ENCODE measurements around the gene IHH. TPM values are rescaled to one million over a fixed set of nuclear protein-coding genes. Genes with fewer than 3 reads are reported as not detected.

IHH gene
- total RNA-seq, 1 donor from 2014 or later = under 0.01 TPM

DNA sequence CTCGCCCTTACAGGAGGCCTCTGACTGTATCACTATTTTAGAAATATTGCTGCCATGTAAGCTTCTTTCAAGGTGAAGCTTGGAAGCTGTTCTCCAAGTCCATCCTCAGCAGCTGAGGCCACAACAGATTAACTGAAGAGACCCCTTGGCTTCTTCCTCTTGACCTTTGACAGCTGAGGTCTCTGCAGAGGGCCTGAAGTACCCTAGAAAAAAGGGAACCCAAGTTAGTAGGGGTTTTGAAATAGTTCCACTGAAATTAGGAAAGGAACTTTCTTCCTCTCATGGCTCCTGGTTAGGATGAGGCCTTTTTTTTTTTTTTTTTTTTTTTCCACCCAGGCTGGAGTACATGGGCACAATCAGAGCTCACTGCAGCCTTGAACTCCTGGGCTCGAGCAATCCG is 15.5 kb upstream of the IHH start:
- DNase-seq (ENCODE audit: low read depth, low spot score) = no peak

DNA sequence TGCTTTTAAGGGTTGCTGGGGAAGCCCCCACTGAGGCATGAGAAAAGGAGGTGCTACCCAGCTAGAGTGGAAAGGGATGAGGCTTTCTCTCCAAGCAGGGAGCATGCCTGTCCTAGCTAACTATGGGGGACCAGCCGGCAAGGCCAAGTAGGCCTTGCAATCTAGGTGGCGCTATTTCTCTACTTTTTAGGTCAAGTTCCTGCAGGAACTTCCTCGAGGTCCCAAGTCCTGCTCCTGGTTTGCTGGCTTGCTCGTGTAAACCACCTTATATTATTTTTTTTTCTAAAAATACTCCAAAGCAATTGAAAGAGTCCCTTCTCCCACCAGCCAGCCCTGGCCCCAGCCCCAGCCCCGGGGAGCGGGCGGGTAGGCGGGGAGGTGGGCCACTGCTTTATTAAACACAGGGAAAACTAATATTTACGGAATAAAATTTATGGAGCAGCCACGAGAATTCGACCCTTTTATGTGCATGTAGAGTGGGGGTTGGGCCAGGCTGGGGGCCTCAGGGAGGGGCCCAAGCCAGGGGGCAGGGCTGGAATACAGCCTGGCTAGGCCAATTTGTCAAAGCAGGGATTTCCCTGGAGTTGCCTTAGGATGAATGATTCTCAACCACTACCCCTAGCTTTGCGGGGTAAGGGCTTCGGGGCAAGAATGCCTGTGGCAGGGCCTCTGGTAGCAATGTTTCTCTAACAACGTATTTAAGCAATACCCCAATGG is 12.8 kb upstream of the IHH start:
- no peak for DNase-seq (ENCODE audit: low read depth, low spot score)

DNA sequence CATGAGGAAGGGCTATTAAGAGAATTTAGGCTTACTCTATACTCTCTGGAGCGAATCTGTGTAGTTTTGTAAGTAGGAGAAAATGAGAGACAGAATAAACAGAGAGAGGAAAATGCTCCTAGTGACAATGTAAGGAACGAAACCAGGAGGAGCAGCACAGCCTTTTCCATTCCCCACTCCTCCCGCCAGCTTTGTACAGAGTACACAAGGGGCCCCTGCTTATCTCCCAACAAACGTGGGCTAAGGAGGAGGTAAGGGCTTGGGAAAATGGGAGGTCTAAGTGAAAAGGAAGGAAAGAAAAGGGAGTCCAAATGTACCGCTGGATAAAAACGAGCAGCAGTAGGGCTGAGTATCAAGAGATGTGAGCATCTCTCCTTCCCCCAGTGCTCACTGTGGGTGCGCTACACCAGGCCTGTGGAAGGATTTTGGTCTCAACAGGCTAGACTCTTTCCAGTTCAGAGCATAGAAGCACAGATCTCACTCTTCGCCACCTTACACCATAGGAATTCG is 12.1 kb upstream of the IHH start:
- DNase-seq (ENCODE audit: low read depth, low spot score) = no peak

DNA sequence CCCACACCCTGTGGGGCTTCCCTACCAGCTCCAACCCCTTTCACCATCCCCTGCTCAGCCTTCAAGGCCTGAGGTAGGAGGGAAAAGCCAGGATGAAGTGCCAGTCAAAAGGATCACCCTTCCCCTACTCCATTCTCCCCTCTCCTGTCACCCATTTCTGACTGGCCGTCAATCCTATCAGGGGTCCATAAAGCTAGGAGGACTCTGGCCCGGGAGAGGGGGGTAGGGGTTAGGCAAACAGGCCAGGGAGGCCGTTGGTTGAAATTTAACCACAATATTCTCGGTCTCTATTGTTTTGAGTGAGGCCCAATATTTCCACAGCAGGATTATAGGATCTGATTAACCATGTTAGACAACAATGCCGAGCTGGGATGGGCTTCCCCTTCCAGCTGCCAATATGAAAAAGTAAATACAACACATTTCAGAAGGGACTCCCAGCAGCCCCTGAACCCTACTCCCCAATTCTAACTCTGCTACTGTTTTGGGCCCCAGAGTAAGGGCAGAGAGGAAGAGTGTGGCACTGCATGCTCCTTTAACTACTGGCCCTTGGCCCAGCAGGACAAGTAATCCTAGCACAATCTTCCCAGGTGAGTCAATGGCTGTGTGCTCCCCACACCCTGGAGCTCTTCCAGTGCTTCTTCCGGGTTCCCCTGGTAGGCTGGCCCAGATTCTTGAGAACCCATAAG is 10.6 kb upstream of the IHH start:
- no peak for DNase-seq (ENCODE audit: low read depth, low spot score)

DNA sequence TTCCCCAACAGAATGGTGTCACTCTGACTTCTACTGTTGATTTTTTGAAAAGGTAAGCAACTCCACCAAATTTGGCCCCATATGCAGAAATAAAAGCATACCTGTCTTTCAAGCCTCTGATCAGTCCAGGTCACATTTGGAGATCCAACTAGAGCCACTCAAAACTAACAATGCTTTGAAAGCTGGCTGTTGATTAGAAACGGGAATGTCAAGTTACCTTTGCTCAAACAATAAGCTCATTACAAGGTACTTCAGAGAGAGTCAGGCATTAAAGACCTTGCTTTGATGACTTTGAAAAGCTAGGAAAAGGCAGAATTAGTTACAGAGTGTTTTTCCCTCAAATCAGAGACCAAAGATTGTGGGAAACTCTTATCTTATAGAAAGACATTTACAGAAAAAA is 4.8 kb upstream of the IHH start:
- no peak for DNase-seq (ENCODE audit: low read depth, low spot score)

DNA sequence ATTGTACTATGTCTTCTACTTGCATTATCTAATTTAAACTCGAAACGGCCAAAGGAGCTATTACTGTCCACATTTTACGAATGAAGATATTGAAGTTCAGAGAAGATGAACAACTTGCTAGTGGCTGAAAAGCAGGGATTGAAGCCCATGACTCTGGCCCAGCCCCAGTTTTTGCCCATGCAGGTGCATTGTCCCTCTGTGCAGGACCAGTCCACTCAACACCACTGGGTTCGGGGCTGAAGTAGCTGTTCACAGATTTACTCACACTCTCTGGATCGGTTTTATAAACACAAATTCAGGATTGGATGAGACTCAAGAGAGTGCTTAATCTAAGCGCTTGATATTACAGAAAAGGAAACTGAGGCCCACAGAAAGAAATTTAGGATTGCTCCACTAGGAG is 1.4 kb upstream of the IHH start:
- no peak for DNase-seq (ENCODE audit: low read depth, low spot score)

DNA sequence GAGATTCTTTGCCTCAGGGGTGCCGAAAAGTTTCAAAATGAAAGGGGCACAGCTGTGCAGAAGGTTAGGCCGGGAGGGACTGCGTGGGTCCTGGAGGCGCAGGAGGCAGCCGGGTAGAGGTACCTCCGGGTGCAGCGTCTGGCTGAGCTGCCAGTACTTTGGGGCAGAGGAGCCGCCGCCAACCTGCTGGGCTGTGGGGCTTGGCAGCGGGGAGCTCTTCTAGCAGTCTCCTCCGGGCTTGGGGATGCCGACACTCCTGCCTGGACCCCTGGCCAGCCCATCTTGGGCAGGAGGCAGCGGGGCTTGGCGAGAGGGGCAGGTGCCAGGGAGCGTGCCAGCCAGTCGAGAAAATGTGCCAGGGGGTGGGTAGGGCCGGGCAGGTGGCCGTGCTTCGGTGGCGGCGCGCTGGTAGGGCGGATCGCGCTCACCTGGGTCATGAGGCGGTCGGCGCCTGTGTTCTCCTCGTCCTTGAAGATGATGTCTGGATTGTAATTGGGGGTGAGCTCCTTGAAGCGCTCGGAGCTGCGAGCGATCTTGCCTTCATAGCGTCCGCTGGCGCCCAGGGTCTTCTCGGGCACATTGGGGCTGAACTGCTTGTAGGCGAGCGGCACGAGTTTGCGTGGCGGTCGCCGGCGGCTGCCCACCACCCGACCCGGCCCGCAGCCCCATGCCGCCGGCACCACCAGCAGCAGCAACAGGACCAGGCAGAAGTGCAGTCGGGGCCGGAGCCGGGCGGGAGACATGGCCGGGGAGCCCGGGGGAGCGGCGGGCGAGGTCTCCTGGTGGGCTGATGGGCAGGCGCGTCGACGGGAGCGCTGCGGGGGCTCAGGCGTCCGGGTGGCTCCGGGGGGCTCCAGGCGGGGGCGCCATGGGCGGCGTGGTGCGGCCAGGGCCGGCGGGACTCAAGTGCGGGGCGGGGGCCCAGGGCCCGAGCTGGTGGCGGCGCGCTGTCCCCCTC is 717 bp downstream of the IHH start:
- DNase-seq (ENCODE audit: low read depth, low spot score) = no peak

DNA sequence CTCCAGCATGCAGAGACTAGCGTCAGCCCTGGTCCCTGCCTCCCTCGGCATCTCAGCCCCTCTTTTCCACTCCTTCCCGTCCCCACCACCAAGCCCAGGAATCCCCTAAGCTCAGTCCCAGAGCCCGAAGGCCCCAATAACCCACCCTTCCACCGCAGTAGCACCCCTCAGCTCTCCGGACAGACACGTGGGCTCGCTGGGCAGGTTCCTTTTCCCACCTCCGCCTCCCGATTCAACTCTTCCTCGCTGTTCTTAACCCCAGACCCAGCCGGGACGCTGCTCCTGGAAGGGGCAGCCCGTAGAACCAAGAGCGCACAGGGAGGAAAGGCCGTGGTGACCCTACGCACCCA is 1.4 kb downstream of the IHH start:
- DNase-seq (ENCODE audit: low read depth, low spot score) = no peak

DNA sequence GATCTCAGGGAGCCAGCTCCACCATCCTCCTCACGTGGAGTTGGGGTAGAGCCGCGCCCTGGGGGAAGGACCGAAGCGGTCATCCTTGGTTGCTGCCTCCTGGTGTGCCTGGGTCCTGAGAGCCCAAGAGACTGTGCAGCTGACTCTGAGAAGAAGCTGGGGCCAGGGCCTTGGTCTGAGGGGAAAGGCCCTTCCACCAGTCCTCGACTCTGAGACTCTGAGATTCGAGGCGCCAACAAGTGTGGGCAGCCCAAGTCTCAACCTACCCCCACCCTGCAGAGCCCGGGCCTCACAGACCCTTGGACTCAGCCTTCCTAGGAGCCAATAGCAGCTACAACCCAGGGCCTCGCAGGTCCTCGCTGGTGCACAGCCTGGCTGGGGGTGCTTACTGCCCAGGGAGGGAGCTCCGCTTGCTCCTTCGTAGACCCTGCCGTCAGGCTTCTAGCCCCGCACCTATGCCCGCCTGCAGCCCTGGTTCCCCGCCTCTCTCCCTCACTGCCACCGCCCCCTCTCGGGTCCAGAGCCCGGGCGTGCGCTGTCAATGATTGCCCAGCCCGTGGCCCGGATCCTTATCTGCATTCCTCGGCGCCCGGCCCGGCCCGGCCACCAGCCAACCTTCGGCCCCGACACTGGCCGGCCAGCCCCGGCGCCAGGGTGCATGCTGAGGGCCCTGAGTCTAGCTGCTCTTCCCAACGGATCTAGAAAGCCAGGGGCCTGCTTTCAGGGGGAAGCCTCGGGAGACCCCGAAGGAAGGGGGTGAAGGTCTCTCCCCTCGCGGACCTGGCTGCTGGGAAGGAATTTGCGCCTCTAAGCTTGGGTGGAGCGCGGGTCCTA is 2.0 kb downstream of the IHH start:
- DNase-seq (ENCODE audit: low read depth, low spot score) = no peak

DNA sequence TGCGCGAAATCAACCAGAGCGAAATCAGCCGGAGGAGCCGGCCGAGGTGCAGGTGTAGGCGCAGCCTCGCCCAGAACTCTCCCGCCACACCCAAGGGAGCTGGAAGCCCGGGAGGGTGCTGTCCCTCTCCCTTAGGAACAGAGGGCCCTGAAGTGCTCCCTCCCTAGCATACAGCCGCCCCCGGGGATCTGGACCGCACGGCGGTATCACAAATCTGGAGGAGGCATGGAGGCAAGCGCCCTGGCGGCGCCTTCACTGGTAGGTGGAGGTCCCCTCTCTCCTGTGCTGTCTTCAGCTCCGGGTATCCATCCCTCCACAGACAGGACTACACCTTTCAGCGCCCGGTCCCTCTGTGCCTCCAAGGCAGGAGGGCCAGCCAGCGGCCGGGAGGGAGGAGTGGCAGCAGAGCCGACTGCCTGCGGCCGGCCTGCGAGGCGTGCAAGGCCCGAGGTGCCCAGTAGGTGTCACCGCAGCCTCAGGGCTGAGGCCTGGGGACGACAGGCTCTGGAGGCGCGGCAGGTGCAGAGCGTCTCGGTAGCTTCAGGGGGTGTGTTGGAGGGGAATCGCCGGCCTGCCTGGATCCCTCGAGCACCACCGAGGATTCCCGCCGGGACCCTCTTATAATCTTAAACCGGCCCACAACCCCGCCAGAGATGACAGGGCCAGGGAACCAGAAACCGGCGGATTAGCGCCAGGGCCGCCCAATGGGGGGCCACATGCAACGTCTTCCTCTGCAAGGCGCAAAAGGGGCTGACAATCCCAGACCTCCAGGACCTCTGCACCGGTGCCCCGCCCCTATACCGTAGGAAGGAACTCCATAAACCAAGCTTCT is 2.8 kb downstream of the IHH start:
- peak; percentile 17 for DNase-seq (ENCODE audit: low read depth, low spot score)

DNA sequence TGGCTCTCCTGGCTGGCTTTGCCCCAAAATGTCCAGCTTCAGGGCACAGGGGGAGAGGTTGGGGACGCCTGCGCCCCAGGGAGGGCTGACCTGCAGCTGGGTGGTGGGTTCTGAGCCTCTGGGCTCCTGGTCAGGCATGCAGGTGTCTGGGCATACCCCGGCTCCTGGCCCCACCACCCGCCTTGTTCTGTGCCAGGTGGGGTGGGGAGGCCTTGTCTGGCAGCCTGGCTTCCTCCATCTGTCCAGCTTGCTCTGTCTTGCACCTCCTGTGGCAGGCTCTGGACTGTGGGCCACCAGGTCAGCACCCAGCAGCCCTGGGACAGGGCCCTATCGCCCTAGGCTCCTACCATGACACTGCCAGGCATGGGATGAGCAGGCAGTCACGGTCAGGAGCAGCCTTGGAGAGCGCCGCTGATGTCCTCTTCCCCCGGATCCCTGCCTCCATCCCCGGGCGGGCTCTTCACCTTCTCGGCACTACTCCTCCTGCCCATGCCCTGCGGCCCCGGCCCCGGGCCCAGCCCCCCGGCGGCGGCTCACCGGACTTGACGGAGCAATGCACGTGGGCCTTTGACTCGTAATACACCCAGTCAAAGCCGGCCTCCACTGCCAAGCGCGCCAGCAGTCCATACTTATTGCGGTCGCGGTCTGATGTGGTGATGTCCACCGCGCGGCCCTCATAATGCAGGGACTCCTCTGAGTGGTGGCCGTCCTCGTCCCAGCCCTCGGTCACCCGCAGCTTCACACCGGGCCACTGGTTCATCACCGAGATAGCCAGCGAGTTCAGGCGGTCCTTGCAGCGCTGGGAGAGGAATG is 3.6 kb downstream of the IHH start:
- DNase-seq (ENCODE audit: low read depth, low spot score) = no peak

DNA sequence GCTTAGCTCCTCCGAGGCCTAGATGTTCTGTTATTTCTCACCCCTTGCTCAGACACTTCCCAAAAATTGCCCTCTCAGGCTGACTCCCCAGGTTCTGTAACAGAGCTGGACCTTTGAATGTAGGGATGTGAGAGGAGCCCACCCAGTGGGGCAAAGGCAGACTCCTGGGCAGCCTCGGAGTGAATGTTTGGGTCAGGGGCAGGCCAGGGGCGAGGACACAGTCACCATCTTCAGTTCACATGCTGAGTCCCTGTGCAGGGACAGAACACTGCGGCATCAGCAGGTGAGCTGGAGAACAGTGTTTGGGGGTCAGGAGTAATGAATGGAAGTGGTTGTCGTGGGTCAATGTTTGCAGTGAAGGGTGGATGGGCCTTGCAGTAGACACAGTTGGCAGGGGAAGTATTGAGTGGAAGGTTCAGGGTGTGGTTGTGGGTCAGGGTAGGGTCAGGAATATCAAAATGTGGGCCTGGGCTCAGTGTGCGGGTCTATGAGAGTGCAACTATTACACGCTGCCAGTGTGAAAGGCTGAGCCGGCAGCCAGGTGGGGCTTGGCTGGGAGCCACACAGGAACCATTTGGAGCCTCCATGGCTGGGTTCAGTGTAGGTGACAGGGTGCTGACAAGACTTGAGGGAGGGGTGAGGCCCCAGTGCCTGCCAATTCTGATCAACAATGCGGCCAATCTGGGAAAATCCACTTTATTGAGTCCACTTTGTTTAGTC is 4.4 kb downstream of the IHH start:
- no peak for DNase-seq (ENCODE audit: low read depth, low spot score)

DNA sequence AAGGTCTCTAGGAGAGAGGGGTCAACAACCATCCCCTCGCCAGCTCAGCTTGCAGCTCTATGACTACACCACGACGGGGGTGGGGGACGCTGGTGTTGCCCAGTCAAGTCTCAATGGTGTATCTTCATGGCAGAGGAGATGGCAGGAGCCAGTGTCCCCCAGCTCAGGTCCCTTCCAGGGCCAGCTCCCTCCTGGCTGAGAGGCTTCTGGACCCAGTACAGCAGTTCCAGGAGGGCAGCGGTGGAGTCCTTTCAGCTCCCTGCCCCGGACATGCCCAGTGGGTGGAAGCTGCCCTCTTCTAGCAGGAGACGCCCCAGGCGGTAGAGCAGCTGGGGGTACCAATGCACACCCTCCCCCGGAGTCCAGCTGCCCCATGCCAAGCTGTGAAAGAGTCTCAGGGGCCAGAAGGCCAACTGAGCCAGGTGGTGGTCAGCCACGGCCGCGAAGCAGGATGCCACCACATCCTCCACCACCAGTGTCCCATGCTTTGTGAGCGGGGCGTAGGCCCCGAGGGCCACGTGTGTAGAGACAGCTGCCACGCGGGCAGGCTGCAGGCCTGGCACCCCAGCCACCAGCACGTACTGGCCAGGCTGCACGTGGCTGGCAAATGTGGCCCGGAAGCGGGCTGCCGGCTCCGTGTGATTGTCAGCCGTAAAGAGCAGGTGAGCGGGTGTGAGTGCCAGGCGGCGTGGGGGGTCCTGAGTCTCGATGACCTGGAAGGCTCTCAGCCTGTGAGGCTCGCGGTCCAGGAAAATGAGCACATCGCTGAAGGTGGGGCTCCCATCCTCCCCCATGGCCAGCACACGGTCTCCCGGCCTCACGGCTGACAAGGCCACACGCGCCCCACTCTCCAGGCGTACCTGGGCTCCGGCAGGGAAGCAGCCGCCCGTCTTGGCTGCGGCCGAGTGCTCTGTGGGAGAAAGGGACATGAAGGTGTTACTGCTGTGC is 5.5 kb downstream of the IHH start:
- DNase-seq (ENCODE audit: low read depth, low spot score) = no peak

DNA sequence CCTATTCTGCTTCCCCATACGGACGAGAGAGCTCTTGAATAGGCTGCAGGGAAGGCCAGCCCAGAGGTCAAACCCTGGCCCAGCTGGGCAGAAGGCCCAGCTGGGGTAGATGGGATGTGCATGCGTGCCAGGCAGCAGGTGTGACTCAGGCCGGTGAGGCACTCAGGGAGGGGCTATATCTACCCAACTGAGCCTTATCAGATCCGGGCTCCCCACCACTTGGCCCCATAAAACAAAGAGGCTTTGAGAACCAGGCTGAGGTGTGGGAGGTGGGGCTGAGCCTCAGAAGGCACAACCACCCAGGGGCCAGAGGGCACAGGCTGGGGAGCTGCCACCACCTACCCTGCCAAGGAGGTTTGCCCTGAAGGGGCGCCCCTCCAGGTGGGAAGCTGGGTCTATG is 11.4 kb downstream of the IHH start:
- no peak for DNase-seq (ENCODE audit: low read depth, low spot score)

DNA sequence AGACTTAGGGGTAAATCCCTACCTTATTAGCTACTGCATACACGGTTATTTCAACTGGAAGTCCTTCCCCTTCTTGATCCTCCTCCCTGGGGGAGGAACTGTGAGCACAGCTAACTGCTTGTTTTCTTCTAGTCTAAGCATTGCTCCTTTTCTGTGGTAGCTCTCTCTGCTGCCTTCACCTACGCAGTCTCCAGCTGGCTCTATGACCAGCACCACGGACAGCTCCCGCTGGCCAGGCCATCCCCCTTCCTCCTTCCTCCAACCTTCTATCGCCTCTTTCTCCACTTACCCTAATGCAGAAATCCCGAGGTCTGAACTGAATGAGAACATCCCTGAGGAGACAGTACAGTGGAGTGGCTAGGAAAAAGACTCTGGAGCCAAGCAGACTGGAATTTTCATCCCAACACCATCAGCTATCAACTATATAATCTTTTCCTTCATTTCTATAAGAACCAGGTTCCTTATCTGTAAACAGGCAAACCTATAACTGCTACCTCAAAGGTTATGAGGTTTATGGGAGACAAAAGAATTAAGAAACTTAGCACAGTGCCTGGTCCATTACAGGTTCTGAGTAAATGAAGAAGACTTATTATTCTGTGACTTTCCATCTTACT is 14.7 kb downstream of the IHH start:
- no peak for DNase-seq (ENCODE audit: low read depth, low spot score)

DNA sequence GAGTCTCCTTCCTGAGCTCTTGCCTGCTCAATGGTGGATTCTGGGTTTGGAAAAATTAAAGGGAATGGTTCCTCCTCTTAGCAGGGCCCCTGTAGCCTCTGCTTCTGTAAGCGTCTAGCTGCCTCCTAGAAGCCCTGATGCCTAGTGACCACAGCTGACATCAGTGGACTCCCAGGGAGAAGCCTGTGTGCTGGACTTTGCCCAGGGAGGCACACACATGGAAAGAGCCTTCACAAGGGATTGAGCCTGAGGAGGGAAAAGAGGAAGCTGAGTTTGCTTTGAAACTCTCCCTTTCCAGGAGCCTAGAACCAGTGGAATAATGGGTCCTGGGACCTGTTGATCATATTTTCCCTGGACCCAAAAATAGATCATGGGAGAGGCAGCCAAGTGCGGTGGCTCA is 18.0 kb downstream of the IHH start:
- no peak for DNase-seq (ENCODE audit: low read depth, low spot score)

DNA sequence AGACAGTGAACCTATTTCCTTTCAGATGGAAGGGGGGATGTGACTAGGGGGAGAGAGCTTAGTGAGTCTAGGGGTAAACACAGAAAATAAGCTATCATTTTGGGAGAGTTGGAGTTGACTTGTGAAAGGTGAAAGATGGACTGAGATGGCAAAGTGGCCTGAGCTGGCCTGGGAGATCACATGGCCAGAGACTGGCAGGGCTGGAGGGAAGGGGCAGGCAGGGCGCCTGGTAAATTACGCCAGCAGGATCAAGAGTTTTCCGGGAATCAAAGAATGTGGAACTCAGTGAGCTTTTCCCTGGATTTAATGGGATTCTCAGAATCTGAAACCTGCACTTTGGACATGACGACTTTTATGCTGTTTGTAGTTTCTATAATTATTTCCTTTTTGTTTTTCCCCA is 18.6 kb downstream of the IHH start:
- no peak for DNase-seq (ENCODE audit: low read depth, low spot score)

All from pulmonary artery endothelial cell (primary cell).